Measurements from ENCODE around the gene TCEANC. TPM values are rescaled to one million over a fixed set of nuclear protein-coding genes. Genes with fewer than 3 reads are reported as not detected.

The TCEANC gene
- total RNA-seq, 1 donor from 2014 or later, result 4.5 TPM

DNA sequence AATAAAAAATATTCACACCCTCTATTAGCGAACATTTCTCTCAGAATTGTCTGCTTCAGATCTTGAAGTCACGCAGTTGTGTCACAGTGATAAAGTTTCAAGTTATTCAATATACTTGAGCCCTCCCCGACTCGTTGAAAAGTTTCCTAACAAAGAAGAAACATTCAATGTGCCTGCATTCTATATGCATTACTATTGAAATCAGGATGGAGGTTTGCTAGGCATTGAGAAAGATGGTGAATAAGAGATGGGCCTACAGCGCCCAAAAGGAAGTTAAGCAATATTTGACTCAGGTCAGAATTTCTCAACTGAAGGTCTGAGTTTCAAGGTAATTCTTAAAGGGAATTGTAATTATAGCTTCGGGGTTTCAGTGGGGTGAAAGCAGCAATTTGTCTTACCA, 6.1 kb downstream of the TCEANC start:
- H3K4me1 ChIP-seq, result peaks cover 0 to 3% of the 10 kb centered on the region in 2 donors
- intact Hi-C loops (cut with DNase I), result loop anchor here (1.0 kb wide), 1 partner anchor 373 kb away; no protein-coding TSS in a partner anchor
- H3K36me3 ChIP-seq, result peaks cover 0 to 10% of the 10 kb centered on the region in 2 donors
- H3K9me3 ChIP-seq, result no peaks in the 10 kb centered on the region
- H3K4me3 ChIP-seq, result peak overlapping the region in 1 of 2 donors; percentile 23
- TF ChIP-seq, protein P1, sequence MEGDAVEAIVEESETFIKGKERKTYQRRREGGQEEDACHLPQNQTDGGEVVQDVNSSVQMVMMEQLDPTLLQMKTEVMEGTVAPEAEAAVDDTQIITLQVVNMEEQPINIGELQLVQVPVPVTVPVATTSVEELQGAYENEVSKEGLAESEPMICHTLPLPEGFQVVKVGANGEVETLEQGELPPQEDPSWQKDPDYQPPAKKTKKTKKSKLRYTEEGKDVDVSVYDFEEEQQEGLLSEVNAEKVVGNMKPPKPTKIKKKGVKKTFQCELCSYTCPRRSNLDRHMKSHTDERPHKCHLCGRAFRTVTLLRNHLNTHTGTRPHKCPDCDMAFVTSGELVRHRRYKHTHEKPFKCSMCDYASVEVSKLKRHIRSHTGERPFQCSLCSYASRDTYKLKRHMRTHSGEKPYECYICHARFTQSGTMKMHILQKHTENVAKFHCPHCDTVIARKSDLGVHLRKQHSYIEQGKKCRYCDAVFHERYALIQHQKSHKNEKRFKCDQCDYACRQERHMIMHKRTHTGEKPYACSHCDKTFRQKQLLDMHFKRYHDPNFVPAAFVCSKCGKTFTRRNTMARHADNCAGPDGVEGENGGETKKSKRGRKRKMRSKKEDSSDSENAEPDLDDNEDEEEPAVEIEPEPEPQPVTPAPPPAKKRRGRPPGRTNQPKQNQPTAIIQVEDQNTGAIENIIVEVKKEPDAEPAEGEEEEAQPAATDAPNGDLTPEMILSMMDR (IDR thresholded peaks at IDR 0.05), result no peak
- no peak for DNase-seq (ENCODE audit: low spot score in 2 of 2)
- H3K27me3 ChIP-seq, result no peaks in the 10 kb centered on the region
- H3K27ac ChIP-seq, result peak overlapping the region in 1 of 2 donors; percentile 50

DNA sequence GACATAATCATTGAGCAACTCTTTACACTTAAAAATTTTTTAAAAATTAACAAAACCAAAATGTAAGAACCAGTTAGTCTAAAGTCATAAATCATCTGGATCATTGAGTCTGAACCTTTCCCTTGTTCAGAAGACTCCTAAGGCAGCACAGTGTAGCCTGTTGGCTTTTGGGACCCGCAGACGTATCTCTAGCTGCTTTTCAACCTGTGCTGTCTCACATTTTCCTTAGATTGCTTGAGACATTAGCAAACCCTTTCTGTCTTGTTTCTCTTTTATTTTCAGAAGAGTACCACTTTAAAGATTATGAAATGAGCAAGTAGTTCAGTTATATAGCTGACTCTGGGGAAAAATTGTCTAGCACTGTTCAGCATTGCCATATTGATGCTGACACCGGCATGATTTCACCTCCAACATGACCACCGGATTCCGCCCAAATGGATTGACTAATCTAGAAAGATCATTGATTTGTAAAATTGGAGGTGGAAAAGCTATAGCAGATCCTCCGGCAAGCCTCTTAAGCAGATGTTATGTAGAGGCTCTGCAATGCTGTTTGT, 8.9 kb downstream of the TCEANC start:
- Histone ChIP-seq H3K4me1 (peaks cover 0 to 3% of the 10 kb centered on the region in 2 donors), H3K27ac (peak overlapping the region in 1 of 2 donors; percentile 39), H3K36me3 (peaks cover 0 to 10% of the 10 kb centered on the region in 2 donors), H3K9me3 (no peaks in the 10 kb centered on the region), H3K4me3 (peak overlapping the region in 1 of 2 donors; percentile 24), H3K27me3 (no peaks in the 10 kb centered on the region)
- TF ChIP-seq, protein P1 (IDR thresholded peaks at IDR 0.05), result no peak
- intact Hi-C loops (cut with DNase I), result loop anchor here (5.0 kb wide), 1 partner anchor 230 kb away; no protein-coding TSS in a partner anchor
- DNase-seq (ENCODE audit: low spot score in 2 of 2), result no peak

DNA sequence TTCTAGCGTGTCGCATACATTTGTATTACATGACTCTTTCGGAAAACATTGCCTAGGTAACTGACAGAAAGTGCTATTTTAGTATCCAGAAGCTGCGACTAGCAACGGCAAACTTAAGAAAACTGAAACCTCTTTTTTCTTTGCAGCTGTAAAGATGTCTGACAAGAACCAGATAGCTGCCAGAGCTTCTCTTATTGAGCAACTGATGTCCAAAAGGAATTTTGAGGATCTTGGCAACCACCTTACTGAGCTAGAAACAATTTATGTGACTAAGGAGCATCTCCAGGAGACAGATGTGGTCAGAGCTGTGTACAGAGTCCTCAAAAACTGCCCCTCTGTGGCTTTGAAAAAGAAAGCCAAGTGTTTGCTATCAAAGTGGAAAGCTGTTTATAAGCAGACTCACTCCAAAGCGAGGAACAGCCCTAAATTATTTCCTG, 9.4 kb downstream of the TCEANC start:
- no peaks in the 10 kb centered on the region for H3K9me3 ChIP-seq
- TF ChIP-seq, protein P1 (IDR thresholded peaks at IDR 0.05), result no peak
- peaks cover 0 to 10% of the 10 kb centered on the region in 2 donors for H3K36me3 ChIP-seq
- no peak for DNase-seq (ENCODE audit: low spot score in 2 of 2)
- intact Hi-C loops (cut with DNase I), result loop anchor here (5.0 kb wide), 1 partner anchor 230 kb away; no protein-coding TSS in a partner anchor
- H3K4me1 ChIP-seq, result peaks cover 0 to 3% of the 10 kb centered on the region in 2 donors
- peak overlapping the region in 1 of 2 donors; percentile 24 for H3K4me3 ChIP-seq
- H3K27me3 ChIP-seq, result no peaks in the 10 kb centered on the region
- peak overlapping the region; percentile 25 to 39 for H3K27ac ChIP-seq

DNA sequence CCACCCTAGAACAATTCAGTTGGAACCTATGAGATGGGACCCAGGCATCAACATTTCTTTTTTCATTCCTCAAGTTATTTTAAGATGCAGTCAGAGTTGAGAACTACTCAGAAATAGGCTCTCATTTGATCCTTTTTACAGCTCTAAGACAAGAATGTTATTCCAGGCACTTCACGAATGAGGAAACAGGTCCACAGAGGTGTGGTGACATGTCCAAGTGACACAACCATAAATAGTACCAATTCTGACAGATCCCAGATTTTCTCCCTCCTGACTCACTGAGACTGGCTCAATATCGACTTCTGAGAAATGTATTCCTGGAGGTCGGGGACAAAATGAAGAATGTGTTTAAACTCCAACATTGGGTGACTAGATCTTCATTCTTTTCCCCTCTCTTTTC, 11.1 kb downstream of the TCEANC start:
- Histone ChIP-seq H3K27ac (peak overlapping the region; percentile 57 to 61), H3K27me3 (no peaks in the 10 kb centered on the region), H3K4me1 (peaks cover 0 to under 1% of the 10 kb centered on the region in 2 donors), H3K36me3 (peaks cover 0 to 10% of the 10 kb centered on the region in 2 donors), H3K9me3 (no peaks in the 10 kb centered on the region), H3K4me3 (no peak overlapping the region)
- intact Hi-C loops (cut with DNase I), result loop anchor here (1.0 to 5.0 kb wide), 2 partner anchors 25 to 228 kb away; partner anchors contain the start of gene RAB9A
- no peak for DNase-seq (ENCODE audit: low spot score in 2 of 2)
- TF ChIP-seq, protein P1 (IDR thresholded peaks at IDR 0.05), result no peak

DNA sequence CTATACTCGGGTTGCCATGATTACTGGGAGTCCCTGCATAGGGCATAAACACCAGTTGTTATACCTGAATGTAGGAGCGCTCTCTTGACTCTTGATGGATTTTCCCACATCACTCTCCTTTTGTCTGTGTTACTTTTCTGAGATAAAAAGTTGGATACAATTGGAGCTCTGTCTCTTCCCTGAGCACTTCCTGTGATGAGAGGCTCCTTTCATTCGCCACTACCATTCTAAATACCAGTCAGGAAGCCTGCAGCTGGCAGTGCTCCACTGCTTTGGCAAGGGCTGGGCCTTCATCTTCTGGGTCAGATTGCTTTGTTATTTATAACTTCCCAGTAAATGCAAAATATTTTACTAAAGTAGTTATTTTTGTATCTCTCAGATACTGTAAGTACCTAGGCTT, 13.9 kb downstream of the TCEANC start:
- TF ChIP-seq, protein P1 (IDR thresholded peaks at IDR 0.05), result no peak
- Histone ChIP-seq H3K27me3 (no peaks in the 10 kb centered on the region), H3K9me3 (no peaks in the 10 kb centered on the region), H3K27ac (no peak overlapping the region), H3K36me3 (peaks cover 0 to 10% of the 10 kb centered on the region in 2 donors), H3K4me1 (no peaks in the 10 kb centered on the region), H3K4me3 (no peak overlapping the region)
- DNase-seq (ENCODE audit: low spot score in 2 of 2), result no peak
- intact Hi-C loops (cut with DNase I), result no loop called here
